Stimulated activated CD4-positive, alpha-beta T cell treated with anti-CD3 and anti-CD28 coated beads, Interleukin-4, amount 100 ng/mL, for 24 hours (primary cell): ENCODE data around the gene NARF.

ENCODE experiments used
- DNase-seq: peaks from one replicate; pipeline ENCODE4 v3.0.0-alpha.2; 2020

NARF gene

DNA sequence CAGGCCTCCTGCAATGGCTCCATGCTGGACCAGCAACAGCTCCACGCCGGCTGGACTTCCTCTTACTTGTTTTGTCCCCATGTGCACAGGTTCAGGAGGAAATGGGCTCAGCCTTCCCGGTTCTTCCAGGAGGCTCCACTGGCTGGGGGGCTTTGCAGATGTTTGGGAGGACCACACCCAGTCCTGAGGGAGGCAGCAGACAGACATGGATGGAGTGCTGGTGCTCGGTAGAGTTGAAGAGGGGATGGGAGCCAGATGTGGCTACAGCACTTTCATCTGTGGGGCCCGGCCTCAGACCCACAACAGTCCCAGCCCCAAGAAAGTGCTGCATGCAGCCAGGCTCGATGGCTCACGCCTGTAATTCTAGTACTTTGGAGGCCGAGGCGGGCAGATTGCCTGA, 21.8 kb downstream of the NARF start:
- DNase-seq = no peak

DNA sequence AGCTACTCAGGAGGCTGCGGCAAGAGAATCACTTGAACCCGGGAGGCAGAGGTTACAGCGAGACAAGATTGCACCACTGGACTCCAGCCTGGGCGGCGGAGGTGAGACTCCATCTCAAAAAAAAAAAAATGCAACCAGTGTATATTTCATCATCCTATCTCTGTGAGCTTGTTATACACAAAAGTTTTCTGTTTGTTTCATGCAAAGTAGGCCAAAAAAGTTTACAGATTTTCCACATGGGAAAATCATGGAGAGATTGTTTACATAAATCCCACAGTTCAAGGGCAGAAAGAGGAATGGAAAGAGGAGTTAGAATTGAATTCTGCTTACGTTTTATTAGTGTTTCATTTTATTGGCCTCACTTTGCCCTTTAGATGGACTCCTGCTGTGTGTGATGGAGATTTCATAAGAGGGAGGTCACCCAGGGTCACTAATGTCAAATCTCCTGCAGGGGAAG, 24.7 kb downstream of the NARF start:
- DNase-seq = no peak

DNA sequence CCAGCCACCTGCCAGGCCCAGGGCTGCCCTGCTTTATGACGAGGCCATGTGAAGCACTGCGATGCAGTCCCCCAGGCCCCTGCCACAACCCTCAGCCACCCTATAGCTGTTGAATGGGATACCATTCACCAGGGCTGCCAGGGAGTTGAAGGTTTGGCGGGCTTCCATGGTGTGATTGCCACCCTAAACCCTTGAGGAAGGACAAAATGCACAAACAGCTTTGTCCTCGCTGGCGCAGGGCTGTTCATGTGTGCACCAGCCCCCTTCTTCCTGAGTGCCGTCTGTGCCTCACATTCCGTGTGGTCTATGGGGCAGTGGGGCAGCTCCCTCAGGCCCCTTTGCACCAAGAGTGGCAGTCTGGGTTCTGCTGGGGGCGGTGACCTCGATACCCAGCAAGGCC, 25.3 kb downstream of the NARF start:
- DNase-seq = no peak

DNA sequence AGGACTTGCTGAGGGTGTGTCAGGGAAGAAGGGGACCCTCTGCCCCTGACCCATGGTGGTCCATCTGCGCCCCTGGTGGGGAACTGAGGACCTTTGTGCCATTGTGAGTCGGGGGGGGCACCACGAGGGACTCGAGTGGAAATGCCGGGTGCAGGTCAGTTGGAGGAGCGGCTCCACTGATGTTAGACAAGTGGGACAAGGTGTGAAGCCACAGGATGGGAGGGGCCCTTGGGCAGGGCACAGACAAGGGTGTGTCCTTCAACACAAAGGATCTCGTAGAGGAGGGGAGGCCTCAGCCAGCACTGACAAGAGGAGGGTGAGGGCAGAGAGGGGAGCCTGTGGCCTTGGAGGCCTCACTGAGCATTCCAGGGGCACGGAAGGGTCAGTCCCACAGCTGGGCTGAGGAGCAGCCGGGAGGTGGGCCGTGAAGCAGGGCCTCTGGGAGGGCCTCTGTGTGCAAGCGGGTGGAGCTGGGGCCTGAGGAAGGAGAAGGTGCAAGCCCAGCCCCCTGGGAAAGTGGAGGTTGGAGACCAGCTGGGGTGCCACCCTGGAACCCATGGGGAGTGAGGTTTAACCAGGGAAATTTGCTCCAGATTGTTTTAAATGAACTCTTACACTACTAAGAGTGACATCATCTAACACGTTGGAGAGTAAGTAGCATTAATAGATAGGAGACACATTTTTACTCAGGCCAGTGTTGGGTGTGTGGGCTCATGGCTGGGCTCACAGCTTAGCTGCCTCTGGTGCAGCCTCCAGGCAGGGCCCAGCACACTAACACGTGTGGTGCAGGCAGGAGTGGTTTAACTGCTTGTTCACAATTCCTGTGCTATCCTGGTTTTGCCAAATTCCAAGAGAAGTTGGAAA, 27.9 kb downstream of the NARF start:
- DNase-seq = no peak

DNA sequence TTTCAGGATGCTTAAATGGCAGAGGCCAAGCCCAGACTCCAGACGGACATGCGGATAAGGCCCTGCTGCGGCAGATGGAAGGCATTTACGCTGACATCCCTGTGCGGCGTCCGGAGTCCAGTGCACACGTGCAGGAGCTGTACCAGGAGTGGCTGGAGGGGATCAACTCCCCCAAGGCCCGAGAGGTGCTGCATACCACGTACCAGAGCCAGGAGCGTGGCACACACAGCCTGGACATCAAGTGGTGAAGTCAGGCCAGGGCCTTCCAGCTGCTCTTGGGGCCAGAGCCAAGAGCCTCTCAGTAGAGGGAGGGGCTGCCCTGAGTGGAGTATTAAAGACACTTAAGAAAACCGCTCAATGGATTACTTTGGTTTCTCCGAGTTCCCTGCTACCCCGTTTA, 29.4 kb downstream of the NARF start:
- DNase-seq = no peak

DNA sequence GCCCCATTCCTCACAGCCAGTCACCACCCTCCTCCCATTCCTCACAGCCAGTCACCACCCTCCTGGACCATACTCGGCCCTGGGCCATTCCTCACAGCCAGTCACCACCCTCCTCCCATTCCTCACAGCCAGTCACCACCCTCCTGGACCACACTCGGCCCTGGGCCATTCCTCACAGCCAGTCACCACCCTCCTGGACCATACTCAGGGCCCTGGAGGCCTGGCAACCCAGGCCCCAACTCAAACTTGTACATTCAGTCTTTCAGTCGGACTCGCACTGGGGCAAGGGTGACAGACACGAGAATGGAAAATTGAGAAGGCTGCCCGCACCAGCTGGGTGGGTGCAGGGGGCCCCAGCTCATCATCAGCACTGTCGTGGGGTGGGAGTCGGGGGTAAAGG, 30.6 kb downstream of the NARF start:
- DNase-seq = no peak

DNA sequence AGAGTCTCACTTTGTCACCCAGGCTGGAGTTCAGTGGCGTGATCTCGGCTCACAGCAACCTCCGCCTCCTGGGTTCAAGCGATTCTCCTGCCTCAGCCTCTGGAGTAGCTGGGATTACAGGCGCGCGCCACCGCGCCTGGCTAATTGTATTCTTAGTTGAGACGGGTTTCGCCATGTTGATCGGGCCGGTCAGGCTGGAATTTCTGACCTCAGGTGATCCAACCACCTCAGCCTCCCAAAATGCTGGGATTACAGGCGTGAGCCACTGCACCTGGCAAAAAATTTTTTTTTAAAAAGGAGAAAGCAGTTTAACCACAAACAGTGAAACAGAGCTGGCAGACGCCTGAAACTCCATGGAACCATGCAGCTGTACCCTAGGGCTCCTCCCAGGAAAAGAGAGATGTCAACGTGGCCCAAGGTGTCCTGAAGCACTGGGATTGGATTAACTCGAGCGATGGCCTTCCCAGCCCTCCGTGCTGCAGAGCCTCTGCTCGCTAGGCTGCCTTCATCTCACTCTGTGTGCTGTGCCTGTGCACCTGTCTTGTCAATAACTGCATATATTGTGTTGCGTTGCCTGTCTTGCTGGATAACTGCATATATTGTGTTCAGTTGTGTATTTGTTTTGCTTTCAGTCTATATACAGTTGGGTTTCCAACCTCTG, 31.4 kb downstream of the NARF start:
- no peak for DNase-seq

DNA sequence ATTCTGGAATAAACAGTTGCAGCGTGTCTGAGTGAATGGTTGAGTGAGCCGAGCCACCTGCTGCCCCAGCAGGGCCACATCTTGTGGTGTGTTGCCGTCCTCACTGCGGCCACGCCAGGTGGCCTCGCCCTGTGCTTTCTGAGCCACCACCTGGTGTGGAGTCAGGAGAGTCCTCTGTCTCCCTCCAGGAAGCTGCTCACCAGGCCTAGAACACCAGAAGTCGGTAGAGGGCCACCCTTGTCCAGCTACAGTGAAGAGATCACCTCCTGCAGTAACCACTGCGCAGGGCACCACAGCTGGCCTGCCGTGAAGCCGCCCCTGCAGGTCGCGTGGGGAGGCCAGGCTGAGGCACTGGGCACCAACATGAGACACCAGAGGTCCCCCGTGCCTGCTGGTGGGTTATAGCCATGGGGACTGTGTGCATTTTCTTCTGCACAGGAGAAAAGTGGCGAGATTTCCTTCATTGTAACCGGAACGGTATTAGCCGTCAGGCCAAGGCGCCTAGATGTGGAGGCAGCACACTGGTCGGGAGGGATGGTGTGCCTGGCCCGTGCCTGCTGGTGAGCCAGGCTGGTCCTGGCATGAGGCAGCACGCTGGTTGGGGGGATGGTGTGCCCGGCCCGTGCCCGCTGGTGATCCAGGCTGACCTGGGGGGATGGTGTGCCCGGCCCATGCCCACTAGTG, 32.1 kb downstream of the NARF start:
- DNase-seq = no peak

DNA sequence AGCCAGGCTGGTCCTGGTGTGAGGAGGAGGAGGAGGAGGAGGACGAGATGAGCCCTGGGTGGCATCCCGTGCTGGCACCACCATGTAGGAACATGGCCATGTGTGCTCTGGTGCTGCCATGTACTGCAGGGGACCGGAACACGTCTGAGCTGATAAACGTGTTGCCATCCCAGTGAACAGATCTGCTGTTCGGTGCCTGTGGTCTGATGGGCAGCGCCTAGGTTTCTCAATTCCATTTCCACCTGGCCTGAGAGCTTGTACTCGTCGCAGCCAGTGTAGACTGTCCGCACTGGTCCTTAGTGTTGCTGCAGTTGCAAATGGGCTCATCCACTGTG, 32.6 kb downstream of the NARF start:
- no peak for DNase-seq

DNA sequence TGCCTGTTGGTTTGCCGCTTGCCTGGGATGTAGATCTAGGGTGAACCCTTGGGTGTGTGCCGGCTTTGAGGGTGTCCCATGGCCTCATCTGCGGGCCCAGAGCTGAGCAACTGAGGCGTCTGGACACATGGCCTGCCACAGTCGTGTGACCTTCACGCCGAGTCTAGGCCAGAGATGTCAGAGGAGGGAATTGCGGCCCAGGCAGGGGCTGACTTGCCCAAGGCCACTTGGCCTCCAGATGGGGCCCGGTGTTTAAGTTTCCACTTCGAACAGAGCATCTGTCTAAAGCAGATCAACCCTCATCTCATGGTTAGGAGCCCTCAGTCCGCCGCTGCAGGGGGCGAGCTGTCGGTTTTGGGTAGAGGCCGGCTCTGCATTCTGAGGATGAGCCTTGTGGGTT, 33.0 kb downstream of the NARF start:
- DNase-seq = no peak

DNA sequence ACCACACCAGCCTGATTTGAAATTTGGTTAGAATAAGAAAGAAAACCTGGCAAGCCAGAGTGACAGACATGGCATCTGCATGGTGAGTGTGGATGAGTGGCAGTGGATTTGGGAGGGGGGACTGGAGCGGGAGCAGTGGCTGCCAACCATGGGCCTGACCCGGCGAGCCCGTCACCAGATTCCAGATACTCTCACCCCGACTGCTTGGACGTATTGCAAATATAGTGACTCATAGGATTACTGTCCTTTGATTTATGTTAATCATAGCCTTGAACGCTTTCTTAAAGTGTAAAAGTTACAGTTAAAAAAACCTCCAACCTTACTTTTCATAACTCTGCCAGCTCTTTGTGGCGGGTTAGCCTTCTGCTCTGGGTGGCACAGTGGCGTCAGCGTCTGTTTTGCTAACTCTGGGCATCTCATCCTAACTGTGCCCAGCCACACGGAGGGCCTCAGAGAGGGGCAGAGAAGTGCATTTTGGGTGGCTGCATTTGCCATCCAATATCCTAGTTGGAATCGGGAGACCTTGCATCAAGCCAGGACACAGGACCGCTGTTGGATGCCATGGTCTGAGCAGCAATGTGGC, 34.2 kb downstream of the NARF start:
- no peak for DNase-seq

DNA sequence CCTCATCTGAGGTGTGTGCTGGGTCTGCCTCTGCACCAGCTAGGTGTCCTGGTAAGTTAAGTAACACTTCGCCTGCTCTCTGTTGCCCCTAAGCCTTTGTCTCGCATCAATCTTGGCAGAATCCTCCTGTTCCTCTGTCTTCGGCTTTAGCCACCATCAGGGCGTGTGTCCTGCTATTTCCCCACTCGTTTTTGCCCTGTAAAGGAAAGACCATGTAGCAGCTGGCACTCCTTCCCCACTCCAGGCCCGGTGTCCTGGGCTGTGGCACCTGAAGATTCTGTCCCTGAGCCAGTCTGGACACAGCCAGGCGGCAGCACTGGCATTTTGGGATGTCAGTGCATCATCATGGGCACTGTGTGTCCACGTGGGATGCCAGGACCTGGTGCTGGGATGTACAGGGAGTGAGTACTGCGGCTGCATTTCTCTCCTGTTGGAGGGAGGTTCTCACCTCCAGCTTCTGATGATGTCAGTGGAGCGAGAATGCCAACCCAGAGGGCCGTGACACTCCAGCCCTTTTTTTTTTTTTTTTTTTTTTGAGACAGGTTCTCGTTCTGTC, 34.8 kb downstream of the NARF start:
- no peak for DNase-seq

DNA sequence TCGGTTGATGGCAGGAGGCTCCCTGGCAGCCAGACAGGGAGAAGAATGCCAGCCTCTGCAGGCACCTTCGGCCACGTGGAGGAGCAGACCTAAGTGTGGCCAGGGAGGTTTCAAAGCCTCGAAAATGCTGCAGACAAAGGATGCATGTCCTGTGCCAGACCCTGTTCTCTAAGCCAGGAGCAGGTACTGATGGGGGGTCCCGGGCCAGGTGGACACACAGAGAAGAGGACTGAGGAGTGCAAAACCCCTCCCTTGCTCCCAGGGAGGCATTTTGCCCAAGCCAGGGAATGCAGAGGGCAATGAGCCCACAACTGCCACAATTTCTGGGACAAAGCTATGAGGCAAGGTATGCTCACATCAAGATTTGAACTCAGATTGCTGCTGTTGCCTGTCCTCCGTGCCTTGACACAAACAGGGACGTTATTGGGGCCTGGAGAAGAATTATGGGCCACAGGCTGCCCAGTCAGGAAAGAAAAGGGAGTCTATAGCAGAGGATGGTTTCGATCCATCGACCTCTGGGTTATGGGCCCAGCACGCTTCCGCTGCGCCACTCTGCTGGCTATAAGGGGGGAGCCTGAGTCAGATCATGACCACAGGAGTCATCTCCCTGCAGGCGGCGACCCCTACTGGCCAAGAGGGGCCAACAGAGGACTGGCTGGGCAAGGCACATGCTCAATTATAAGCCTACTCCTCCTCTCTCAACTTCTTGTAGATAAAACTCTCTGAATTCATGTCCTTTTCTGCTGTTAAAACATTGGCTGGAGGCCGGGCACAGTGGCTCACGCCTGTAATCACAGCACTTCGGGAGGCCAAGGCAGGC, 35.9 kb downstream of the NARF start:
- DNase-seq = peak; percentile 89

DNA sequence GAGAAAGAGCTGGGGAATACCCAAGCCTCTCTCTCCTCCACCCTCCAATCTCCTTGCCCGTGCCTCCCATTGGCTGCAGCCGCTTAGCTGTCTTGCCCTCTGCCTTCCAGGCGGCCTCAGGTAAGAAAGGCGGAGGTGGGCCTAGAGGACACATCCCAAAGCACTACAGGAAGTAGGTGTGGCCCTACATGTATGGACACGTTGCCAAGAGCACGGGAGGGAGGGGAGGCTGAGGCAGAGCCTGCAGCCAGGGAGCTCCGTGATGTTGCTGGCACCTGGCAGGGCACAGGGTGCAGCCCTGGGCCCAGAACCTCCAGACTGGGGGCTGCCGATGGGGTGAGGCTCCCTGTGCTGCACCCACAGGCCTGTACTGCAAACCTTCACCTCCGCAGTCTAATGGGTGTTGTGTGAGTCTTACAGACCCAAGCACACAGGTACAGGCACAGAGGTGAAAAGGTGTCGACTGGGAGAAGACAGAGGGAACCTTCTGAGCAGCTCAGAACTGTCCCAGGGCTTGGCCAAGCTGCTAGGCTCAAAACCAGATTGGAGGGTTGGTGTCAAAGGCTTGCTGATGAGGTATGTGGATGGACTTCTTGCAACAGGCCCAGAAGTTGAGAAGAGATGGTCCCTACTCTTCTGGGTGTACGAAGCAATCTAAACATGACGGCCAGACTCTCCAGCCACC, 37.4 kb downstream of the NARF start:
- no peak for DNase-seq

DNA sequence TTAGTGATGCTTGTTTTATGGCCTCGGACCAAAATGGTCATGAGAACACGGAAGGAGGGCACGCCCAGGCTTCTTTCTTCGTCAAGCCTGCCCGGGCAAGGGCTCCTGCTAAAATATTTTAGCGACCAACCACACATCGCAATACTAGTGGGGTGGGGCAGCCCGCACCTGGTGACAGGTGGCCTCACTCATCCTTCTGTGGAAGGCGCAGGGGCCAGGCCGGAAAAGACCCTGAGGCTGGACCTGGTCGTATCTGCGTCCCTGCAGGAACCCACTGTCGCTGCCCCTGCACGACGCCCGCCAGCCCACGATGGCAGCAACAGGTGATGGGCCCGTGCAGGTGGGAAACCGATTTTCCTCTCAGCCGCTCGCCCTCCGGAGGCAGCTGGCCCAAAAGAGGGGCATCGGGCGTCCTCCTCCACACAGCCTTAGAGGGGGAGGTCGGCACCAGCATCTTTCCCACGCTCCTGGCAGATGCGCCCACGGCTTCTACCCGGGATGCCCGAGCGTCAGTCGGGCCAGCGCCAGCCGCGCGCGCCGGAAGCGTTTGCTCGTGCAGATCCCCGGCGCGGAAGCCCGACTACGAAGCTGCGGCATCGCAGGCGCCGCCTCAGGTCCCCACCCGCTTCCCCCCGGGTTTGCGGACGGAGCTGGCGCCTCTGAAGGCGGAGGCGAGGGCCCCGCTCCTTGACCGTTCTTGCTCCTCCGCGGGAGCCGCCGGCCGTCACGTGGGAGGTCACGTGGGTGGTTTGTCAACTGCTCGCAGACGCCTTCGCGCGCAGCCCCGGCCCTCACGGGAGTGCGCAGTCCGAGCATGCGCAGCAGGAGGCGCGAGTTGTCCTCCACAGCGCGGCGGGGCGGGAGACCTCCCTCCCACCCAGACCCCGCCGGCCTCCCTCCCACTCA, 38.2 kb downstream of the NARF start:
- DNase-seq = peak; percentile 92

DNA sequence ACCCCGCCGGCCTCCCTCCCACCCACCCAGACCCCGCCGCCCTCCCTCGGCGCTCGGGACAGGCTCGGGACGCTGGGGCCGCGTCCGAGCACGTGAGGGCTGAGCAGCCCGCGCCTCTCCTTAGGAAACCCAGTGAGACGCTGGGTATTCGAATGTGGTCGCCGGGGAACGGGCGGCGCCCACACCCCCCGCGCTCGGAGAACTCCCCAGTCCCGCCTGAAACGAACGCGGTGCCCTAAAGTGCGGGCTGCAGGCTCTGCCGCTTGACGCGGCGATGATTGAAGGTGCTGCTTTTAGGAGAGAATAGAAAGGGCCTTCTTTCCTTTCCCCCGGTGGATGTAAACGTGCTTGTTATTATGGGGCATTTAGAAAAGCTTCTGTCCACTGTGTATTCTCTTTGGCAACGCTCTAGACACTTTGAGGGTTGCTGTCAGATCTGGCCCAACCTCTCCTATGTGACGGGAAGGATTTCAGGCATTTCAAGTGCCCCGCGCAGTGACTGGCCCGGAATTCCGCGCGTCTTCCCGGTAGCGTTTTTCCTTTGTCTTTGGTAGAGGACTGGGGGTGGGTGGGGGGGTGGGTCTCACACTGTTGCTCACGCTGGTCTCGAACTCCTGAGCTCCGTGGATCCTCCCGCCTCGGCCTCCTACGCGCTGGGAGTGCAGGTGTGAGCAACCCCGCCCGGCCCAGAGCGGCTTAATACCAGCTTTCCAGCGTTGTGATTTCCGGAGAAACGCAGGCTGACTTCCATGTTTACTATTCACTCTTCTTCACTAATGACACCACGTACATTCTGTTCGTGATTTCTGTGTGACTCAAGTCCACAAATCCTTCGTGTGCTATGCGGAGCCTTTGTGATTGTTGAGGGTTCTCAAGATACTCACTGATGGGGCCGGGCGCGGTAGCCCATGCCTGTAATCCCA, 39.2 kb downstream of the NARF start:
- DNase-seq = peak; percentile 44

DNA sequence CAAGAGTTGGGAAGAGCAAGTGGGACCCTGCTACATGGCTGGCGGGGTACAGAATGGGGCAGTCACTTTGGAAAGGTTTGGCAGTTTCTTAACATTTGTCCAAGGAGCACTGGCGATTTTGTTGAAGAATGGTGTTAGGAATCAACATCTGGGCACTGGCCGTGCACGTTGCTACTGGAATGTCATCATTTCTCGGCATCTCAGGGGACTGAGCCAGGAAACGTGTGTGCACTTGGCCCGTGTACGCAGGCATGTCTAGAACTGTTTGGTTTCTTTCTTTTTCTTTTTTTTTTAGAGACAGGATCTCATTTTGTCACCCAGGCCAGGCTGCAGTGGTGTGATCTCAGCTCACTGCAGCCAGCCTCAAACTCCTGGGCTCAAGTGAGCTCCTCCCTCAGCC, 43.7 kb downstream of the NARF start:
- no peak for DNase-seq

DNA sequence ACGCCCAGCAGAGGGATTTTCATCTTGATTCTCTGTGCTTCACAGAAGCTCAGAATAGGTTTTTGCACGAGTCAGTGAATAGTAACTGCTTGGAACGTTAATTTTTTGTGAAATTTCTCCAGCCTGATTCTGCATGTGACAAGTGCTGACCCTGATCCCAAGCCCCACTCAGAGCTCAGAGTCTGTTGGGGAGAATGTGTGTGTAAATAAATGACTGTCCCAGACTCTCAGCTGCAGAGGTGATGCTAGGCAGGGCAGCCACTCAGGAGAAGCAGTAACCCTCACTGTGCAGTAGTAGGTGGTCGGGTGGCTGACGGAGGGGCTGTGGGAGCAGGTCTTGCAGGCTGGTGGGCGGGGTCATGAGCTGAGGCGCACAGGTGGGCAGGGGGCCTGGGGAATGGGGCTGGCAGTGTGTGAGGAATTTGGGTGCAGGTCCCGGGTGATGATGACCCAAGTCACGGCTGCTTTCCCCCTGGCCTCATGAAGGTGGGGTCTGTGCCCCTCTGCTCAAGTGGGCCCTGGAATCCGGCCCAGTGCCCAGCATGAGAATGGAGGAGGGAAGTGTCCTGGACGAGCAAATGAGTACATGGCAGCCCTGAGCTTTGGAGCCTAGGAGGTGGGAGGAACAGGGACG, 44.7 kb downstream of the NARF start:
- DNase-seq = no peak

DNA sequence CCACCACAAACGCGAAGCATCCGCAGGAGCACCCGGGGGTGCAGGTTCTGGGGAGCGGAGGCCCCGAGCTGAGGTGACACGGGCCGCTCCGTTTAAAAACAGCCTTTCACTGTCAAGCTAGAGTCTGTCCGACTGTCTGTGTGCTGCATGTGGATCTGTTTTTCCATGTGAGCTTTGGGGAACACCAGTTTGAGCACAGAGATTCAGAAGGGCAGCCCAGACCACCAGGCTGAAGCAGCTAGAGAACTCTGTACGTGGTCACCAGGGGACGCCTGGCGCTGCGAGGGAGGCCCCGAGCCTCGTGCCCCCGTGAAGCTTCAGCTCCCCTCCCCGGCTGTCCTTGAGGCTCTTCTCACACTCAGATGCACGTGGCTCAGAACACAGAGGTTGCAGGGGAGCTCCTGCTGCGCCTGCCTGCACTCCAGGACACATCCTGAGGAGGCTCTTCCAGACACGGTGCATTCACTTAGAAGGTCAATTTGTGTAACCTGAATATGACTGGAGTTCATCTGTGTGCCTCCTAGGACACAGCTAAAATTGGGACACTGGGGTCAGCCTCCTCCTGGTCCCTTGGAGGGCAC, 45.3 kb downstream of the NARF start:
- no peak for DNase-seq
